ENCODE data around the gene TEAD1.

DNA sequence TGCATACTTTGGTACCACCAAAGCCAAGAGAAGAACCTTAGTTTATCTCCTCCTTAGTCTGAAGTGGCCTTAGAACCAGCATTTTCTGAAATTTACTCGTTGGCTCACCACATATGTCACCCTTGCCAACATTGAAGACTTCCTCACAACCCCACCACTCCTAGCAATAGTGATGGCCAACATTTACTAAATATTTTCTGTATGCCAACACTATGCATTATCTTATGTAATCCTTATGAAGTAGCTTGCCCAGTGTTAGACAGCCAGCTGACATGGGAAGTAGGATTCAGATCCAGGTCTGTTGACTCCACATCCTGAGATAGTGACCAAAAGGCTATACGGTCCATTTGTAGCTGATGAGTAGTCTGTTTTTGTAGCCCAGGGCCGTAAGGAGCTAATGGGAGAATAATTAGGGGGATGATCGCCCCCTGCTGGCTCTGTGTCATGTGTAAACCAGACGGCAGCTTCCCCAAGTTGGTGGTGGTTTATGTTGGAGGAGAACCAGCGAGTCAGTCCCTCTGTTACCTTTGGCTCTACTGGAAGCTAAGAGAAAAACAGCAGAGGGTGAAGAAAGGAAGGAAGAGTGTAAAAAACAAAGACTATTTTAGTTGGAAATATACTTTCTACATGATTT, 214.4 kb downstream of the TEAD1 start:
- TF ChIP-seq, protein P1, sequence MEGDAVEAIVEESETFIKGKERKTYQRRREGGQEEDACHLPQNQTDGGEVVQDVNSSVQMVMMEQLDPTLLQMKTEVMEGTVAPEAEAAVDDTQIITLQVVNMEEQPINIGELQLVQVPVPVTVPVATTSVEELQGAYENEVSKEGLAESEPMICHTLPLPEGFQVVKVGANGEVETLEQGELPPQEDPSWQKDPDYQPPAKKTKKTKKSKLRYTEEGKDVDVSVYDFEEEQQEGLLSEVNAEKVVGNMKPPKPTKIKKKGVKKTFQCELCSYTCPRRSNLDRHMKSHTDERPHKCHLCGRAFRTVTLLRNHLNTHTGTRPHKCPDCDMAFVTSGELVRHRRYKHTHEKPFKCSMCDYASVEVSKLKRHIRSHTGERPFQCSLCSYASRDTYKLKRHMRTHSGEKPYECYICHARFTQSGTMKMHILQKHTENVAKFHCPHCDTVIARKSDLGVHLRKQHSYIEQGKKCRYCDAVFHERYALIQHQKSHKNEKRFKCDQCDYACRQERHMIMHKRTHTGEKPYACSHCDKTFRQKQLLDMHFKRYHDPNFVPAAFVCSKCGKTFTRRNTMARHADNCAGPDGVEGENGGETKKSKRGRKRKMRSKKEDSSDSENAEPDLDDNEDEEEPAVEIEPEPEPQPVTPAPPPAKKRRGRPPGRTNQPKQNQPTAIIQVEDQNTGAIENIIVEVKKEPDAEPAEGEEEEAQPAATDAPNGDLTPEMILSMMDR (IDR thresholded peaks at IDR 0.05; ENCODE audit: poor library complexity, severe bottlenecking), result peak; percentile 70
- TF ChIP-seq POLR2AphosphoS5 (IDR thresholded peaks at IDR 0.05) (no peak), EZH2 (IDR thresholded peaks at IDR 0.05; ENCODE audit: borderline replicate concordance, insufficient read depth, low read length, poor library complexity, severe bottlenecking) (no peak), EP300 (conservative IDR thresholded peaks at IDR 0.05; ENCODE audit: poor library complexity, severe bottlenecking) (no peak), MXI1 (conservative IDR thresholded peaks at IDR 0.05; ENCODE audit: poor library complexity, severe bottlenecking) (no peak), RAD21 (conservative IDR thresholded peaks at IDR 0.05) (peak; percentile 75), SMC3 (conservative IDR thresholded peaks at IDR 0.05; ENCODE audit: poor library complexity) (peak; percentile 83), TAF1 (IDR thresholded peaks at IDR 0.05; ENCODE audit: low read depth) (no peak)
- TF ChIP-seq, protein P2, sequence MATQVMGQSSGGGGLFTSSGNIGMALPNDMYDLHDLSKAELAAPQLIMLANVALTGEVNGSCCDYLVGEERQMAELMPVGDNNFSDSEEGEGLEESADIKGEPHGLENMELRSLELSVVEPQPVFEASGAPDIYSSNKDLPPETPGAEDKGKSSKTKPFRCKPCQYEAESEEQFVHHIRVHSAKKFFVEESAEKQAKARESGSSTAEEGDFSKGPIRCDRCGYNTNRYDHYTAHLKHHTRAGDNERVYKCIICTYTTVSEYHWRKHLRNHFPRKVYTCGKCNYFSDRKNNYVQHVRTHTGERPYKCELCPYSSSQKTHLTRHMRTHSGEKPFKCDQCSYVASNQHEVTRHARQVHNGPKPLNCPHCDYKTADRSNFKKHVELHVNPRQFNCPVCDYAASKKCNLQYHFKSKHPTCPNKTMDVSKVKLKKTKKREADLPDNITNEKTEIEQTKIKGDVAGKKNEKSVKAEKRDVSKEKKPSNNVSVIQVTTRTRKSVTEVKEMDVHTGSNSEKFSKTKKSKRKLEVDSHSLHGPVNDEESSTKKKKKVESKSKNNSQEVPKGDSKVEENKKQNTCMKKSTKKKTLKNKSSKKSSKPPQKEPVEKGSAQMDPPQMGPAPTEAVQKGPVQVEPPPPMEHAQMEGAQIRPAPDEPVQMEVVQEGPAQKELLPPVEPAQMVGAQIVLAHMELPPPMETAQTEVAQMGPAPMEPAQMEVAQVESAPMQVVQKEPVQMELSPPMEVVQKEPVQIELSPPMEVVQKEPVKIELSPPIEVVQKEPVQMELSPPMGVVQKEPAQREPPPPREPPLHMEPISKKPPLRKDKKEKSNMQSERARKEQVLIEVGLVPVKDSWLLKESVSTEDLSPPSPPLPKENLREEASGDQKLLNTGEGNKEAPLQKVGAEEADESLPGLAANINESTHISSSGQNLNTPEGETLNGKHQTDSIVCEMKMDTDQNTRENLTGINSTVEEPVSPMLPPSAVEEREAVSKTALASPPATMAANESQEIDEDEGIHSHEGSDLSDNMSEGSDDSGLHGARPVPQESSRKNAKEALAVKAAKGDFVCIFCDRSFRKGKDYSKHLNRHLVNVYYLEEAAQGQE (IDR thresholded peaks at IDR 0.05; ENCODE audit: borderline replicate concordance), result no peak

All from neural cell (in vitro differentiated cells).